GM12878 (cell line): ENCODE results near the gene NME8. TPM values are rescaled to one million over a fixed set of nuclear protein-coding genes. Genes with fewer than 3 reads are reported as not detected.

ENCODE experiments used
- ATAC-seq: fragments of 200-7000 bp; cut with Tn5 transposase; 3 replicates; pipeline ENCODE4 v1.9.1; 2020; ENCODE audit warnings: mild to moderate bottlenecking, moderate library complexity
- BruUV-seq: library from RNA; stranded (reverse); fragments of 400-500 nt; replicated peaks from 2 replicates; lab custom pipeline; 2021; lab: Mats Ljungman, UMichigan
- CTCF ChIA-PET: fragments of 300-600 bp; sonication (Branson Sonifier 250); formaldehyde crosslinking; extraction: SDS; loops from one replicate; lab custom pipeline; 2021; ENCODE audit warnings: inconsistent platforms; lab: Yijun Ruan, JAX
- POLR2A ChIA-PET: fragments of 350-600 bp; formaldehyde crosslinking; extraction: SDS; loops from one replicate; lab custom pipeline; 2021; ENCODE audit warnings: inconsistent platforms; lab: Charles Lee
- RAD21 ChIA-PET: fragments of 300-600 bp; sonication (Branson Sonifier 250); formaldehyde crosslinking; loops from one replicate; lab custom pipeline; 2023; ENCODE audit warnings: antibody characterized with exemption; ENCODE audit not compliant: unreplicated experiment; lab: Charles Lee
- SMC1A ChIA-PET: fragments of 300-600 bp; sonication (Branson Sonifier 250); formaldehyde crosslinking; loops from one replicate; lab custom pipeline; 2023; ENCODE audit not compliant: unreplicated experiment, uncharacterized antibody; lab: Charles Lee
- DNase-seq: peaks from one replicate; pipeline ENCODE4 v3.0.0-alpha.2; 2011; ENCODE audit warnings: low read depth, low spot score
- FAIRE-seq: peaks from 3 replicates; lab custom pipeline; 2011; peaks lifted over from hg19 to GRCh38; lab: Jason Lieb, UNC
- H2AFZ ChIP-seq: 2 replicates; pipeline ENCODE4 v1.6.0; 2011; ENCODE audit warnings: low read depth, low read length, control low read depth; ENCODE audit not compliant: control insufficient read depth
- H3K27ac ChIP-seq: 2 replicates; pipeline ENCODE4 v1.5.1; 2011; ENCODE audit warnings: control low read depth; ENCODE audit not compliant: control insufficient read depth, insufficient read depth
- H3K27me3 ChIP-seq, 2 experiments: replicated peaks in 1 of 2; 2 replicates each; pipeline versions ENCODE4 v1.6.0 to v1.6.1; 2011; ENCODE audit warnings: low read length in 1 of 2; ENCODE audit not compliant: control insufficient read depth in 2 of 2, insufficient read depth in 2 of 2
- H3K36me3 ChIP-seq, 2 experiments: 2 replicates each; pipeline ENCODE4 v1.5.1; 2011; ENCODE audit warnings: low read length in 1 of 2; ENCODE audit not compliant: control insufficient read depth in 2 of 2, insufficient read depth in 2 of 2
- H3K4me1 ChIP-seq: 2 replicates; pipeline ENCODE4 v1.6.1; 2011; ENCODE audit warnings: mild to moderate bottlenecking, low read length, moderate library complexity, mixed read lengths; ENCODE audit not compliant: control insufficient read depth, insufficient read depth
- H3K4me2 ChIP-seq: 2 replicates; pipeline ENCODE4 v1.6.0; 2011; ENCODE audit warnings: control low read depth; ENCODE audit not compliant: control insufficient read depth, insufficient read depth
- H3K4me3 ChIP-seq: fragments of 200-600 bp; sonication (generic); 2 replicates; pipeline ENCODE4 v1.5.1; 2016
- H3K79me2 ChIP-seq: 2 replicates; pipeline ENCODE4 v1.6.0; 2011; ENCODE audit warnings: low read length; ENCODE audit not compliant: control insufficient read depth, insufficient read depth
- H3K9ac ChIP-seq: 2 replicates; pipeline ENCODE4 v1.8.0; 2011; ENCODE audit warnings: low read length, control low read depth, mixed read lengths; ENCODE audit not compliant: control insufficient read depth, insufficient read depth
- H3K9me3 ChIP-seq: replicated peaks from 3 replicates; pipeline ENCODE4 v1.5.1; 2011; ENCODE audit warnings: mild to moderate bottlenecking, low read length; ENCODE audit not compliant: control insufficient read depth, insufficient read depth
- H4K20me1 ChIP-seq: 2 replicates; pipeline ENCODE4 v1.6.0; 2011; ENCODE audit not compliant: control insufficient read depth, insufficient read depth
- BRCA1 ChIP-seq: IDR thresholded peaks from 2 replicates; pipeline ENCODE4 v1.6.1; 2011; ENCODE audit warnings: low read depth, low read length, improper control_type of control experiment
- IRF4 ChIP-seq: IDR thresholded peaks from 2 replicates; pipeline ENCODE4 v1.6.1; 2011; ENCODE audit warnings: low read depth, low read length
- MEF2A ChIP-seq: IDR thresholded peaks from 2 replicates; pipeline ENCODE4 v1.6.1; 2011; ENCODE audit warnings: low read depth, mild to moderate bottlenecking, low read length, moderate library complexity; ENCODE audit not compliant: insufficient read depth
- MXI1 ChIP-seq: fragments of 150-350 bp; IDR thresholded peaks from 2 replicates; pipeline ENCODE4 v1.6.1; 2011; ENCODE audit warnings: low read depth, mild to moderate bottlenecking, inconsistent platforms, low read length, improper control_type of control experiment
- NR2C2 ChIP-seq: IDR thresholded peaks from 2 replicates; pipeline ENCODE4 v1.6.1; 2011; ENCODE audit warnings: borderline replicate concordance, low read depth; ENCODE audit not compliant: control insufficient read depth, insufficient read length
- PKNOX1 ChIP-seq: fragments of 450-650 bp; IDR thresholded peaks from 2 replicates; pipeline ENCODE4 v1.6.1; 2016; ENCODE audit warnings: mild to moderate bottlenecking
- RBBP5 ChIP-seq: fragments of 200-600 bp; sonication (generic); conservative IDR thresholded peaks from 2 replicates; pipeline ENCODE4 v1.6.1; 2016
- SMAD5 ChIP-seq: IDR thresholded peaks from 2 replicates; pipeline ENCODE4 v1.6.1; 2016; ENCODE audit warnings: antibody characterized with exemption, low read depth
- SUZ12 ChIP-seq: fragments of 200-600 bp; sonication (generic); IDR thresholded peaks from one replicate; pipeline ENCODE4 v1.6.1; 2018; ENCODE audit warnings: antibody characterized with exemption, mild to moderate bottlenecking; ENCODE audit not compliant: unreplicated experiment
- ZBTB11 ChIP-seq: fragments of 450-650 bp; formaldehyde crosslinking; IDR thresholded peaks from 2 replicates; pipeline ENCODE4 v1.5.0; 2022; ENCODE audit warnings: mild to moderate bottlenecking, missing genetic modification characterization
- ZNF592 ChIP-seq: fragments of 450-650 bp; IDR thresholded peaks from 2 replicates; pipeline ENCODE4 v1.6.1; 2017; ENCODE audit warnings: mild to moderate bottlenecking, moderate library complexity
- ZSCAN29 ChIP-seq: fragments of 450-650 bp; IDR thresholded peaks from 2 replicates; pipeline ENCODE4 v1.6.1; 2017; ENCODE audit warnings: mild to moderate bottlenecking, moderate library complexity
- WGBS: methylation state at CpG from one replicate; pipeline ENCODE4 v1.1.6; 2016; ENCODE audit warnings: low lambda C conversion rate; ENCODE audit not compliant: insufficient replicate concordance, insufficient coverage; ENCODE audit errors: missing lambda C conversion rate; 5-methylcytosine and 5-hydroxymethylcytosine counted together
- in situ Hi-C: fragments of 300-500 bp; cut with MboI; formaldehyde crosslinking; loops from 9 replicates; pipeline ENCODE4 v1.14.3; 2018; ENCODE audit warnings: mixed read lengths
- intact Hi-C: fragments of 100-400 bp; cut with micrococcal nuclease; formaldehyde crosslinking; loops from one replicate; pipeline ENCODE4 v1.14.2; 2022; ENCODE audit not compliant: unreplicated experiment
- polyA plus RNA-seq, 11 experiments: library from polyadenylated mRNA; depleted of rRNA in 4 of 11; unstranded in 6 of 11; stranded (reverse) in 5 of 11; fragments of >200 nt; fragmentation: Nextera tagmentation in 4 of 11; fragmentation: Illumina TruSeq in 1 of 11; extraction: Ambion mirVana in 4 of 11; extraction: Trizol in 1 of 11; gene quantifications; 1 replicate in 1 of 11; 2 replicates in 10 of 11; pipeline versions ENCODE4 v1.2.1 to v1.2.3, GENCODE V29; 2011 to 2016; ENCODE audit warnings: inconsistent platforms in 2 of 11, missing spikeins in 2 of 11, low read depth in 1 of 11
- total RNA-seq, 4 experiments: library from RNA; depleted of rRNA in 3 of 4; stranded (reverse); fragments of >200 nt in 3 of 4; fragmentation: Illumina TruSeq in 1 of 4; extraction: Trizol in 1 of 4; gene quantifications; 2 replicates each; pipeline versions ENCODE4 v1.2.1 to v1.2.3, GENCODE V29; 2013 to 2021

The NME8 gene
- total and polyA plus RNA-seq, 10 of the 15 experiments (the other 5 are each of a cell fraction or from before 2014, with no cell fraction given): 0.03 to 3.5 (median 0.52) TPM; not detected in 2

DNA sequence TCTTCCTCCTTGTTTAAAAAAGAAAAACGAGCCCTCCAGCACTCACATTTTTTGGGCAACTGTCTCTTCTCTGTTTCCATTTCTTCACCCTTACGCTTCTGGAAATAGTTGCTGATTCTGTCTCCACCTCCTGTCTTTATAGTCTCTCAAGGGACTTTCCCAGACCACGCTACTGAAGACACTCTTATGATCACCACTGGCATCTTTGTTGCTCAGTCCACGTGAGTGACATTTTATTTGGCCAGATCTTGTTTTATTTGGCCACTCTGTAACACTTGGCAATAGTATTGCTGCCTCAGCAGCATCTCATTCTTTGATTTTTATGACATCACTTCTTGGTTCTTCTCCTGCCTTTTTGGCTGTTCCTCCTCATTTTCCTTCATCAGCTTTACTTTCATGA is 21.6 kb upstream of the NME8 start (continued):
- no peak for TF ChIP-seq ZBTB11 (CRISPR knock-in tag)

- ATAC-seq: no peak
- Histone ChIP-seq H3K36me3 (no peaks in the 10 kb centered on the region), H3K27ac (no peak overlapping the region), H3K4me3 (no peak overlapping the region), H3K4me2 (no peak overlapping the region), H2AFZ (no peak overlapping the region), H3K9me3 (peaks cover 5% of the 10 kb centered on the region; the same call in 2 of the 3 replicates), H3K9ac (no peak overlapping the region), H3K4me1 (peaks cover 4% of the 10 kb centered on the region; the same call in 1 of the 2 replicates), H3K79me2 (peaks cover 3% of the 10 kb centered on the region; the same call in 1 of the 2 replicates), H3K27me3 (no peaks in the 10 kb centered on the region), H4K20me1 (no peaks in the 10 kb centered on the region)
- no TSS peak for BruUV-seq
- in situ Hi-C loops (loop anchor here (5.0 to 10.0 kb wide), 3 partner anchors 99 to 596 kb away; no protein-coding TSS in a partner anchor), intact Hi-C loops (loop anchor here (5.0 kb wide), 2 partner anchors 149 to 479 kb away; partner anchors contain the start of gene GPR141)
- no peak for FAIRE-seq
- no peak for DNase-seq
- no peak for TF ChIP-seq PKNOX1
- TF ChIP-seq SMAD5: no peak
- no peak for TF ChIP-seq MEF2A
- no peak for TF ChIP-seq IRF4
- no peak for TF ChIP-seq ZNF592
- no peak for TF ChIP-seq ZSCAN29
- TF ChIP-seq NR2C2: no peak
- no peak for TF ChIP-seq MXI1
- TF ChIP-seq RBBP5: no peak
- TF ChIP-seq BRCA1: no peak
- no peak for TF ChIP-seq SUZ12
- ChIA-PET RAD21 (interaction anchor here (0.5 to 5.4 kb wide), 24 partner anchors 10 to 487 kb away, joined by 3 to 76 read pairs (median 3); partner anchors contain the start of gene GPR141), CTCF (interaction anchor here (0.7 to 6.1 kb wide), 17 partner anchors 9 to 335 kb away, joined by 3 to 87 read pairs (median 3); partner anchors contain the start of gene GPR141), SMC1A (interaction anchor here (0.7 to 6.8 kb wide), 24 partner anchors 12 to 478 kb away, joined by 3 to 115 read pairs (median 4); partner anchors contain the start of gene GPR141), POLR2A (interaction anchor here (0.6 to 1.6 kb wide), 5 partner anchors 13 to 622 kb away, joined by 3 to 4 read pairs (median 3); no protein-coding TSS in a partner anchor)
- whole genome bisulfite sequencing: 100% methylated on average over 2 of the region's 2 CpGs
Observed at GRCh38 chr7:37831244-37831643, 17.2 kb upstream of the NME8 start.
